GM18858 (cell line): Measurements from ENCODE around the gene GLIPR1.
"Not testable (repeated sequence)": the region's sequence is repeated elsewhere in the genome, so short reads cannot be mapped to it uniquely, and the experiment has no call there.

Source experiments
- ATAC-seq: cut with Tn5 transposase; IDR thresholded peaks from one replicate; pipeline ENCODE4 v1.9.1; 2021; ENCODE audit not compliant: unreplicated experiment

The GLIPR1 gene

DNA sequence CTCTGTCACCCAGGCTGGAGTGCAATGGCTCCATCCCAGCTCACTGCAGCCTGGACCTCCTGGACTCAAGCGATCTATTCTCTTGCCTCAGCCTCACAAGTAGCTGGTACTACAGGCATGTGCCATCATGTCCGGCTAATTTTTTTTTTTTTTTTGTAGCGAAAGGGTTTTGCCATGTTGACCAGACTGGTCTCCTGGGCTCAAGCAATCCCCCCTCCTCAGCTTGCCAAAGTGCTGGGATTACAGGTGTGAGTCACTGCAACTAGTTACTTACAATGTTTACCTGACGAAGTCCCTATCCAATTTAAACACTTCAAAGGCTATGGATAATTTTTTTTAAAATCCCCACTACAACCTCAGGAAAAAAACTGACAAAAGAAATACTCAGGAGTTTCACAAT, 29.1 kb downstream of the GLIPR1 start:
- ATAC-seq = no peak

DNA sequence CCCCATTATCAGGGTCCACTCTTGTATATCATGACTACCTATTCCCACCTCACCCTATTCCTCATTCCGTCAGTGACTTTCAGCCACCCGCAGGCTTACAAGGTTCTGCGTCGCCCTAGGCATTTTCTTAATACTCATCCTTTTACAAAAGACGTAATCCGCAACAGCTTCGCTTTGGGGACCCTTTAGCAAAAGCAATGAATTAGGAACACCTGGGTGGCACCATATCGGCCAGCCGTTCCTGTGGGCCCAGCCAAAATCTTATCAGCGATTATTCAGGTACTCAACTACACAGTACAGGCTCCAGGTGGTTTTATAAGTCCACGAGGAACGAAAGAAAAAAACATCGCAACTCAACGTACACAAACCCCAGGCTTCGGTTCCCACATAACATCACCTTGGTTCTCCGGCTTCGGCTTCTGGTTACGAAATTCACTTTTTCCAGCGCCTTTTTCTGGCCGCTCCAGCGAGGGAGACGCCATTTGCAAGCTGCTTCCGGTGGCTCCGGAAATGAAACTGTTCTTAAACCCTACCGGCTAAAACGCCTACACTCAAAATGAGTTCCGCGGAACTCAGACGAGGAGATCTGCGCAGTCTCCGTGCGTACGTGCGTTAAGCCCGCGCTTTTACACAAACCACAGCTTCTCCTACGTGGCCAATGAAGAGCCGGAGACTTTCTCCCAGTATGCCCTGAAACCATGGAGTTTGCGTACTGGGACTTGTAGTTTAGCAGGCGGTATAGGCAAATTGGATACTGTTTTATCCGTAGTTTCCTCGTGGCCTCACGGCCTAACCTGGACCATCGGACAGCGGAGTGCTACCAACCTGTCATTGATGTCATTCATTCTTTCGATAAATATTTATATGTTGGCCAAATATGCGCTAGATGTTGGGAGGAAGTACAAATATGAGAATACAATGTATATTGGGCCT, 30.8 kb downstream of the GLIPR1 start, which contains the start of gene KRR1:
KRR1 (minus strand) TSS at position 494 of the 933 bp plus-strand sequence; CDS start at position 482, 12 bp downstream.
- ATAC-seq = peak; percentile 92

DNA sequence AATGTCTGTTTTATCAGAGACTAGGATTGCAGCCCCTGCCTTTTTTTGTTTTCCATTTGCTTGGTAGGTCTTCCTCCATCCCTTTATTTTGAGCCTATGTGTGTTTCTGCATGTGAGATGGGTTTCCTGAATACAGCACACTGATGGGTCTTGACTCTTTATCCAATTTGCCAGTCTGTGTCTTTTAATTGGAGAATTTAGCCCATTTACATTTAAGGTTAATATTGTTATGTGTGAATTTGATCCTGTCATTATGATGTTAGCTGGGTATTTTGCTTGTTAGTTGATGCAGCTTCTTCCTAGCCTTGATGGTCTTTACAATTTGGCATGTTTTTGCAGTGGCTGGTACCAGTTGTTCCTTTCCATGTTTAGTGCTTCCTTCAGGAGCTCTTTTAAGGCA, 40.7 kb downstream of the GLIPR1 start:
- not testable (repeated sequence) for ATAC-seq

DNA sequence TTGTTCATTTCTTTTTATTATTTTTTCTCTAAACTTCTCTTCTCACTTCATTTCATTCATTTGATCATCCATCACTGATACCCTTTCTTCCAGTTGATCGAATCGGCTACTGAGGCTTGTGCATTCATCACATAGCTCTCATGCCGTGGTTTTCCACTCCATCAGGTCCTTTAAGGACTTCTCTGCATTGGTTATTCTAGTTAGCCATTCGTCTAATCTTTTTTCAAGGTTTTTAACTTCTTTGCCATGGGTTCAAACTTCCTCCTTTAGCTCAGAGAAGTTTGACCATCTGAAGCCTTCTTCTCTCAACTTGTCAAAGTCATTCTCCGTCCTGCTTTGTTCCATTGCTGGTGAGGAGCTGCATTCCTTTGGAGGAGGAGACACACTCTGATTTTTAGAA, 41.6 kb downstream of the GLIPR1 start:
- not testable (repeated sequence) for ATAC-seq

DNA sequence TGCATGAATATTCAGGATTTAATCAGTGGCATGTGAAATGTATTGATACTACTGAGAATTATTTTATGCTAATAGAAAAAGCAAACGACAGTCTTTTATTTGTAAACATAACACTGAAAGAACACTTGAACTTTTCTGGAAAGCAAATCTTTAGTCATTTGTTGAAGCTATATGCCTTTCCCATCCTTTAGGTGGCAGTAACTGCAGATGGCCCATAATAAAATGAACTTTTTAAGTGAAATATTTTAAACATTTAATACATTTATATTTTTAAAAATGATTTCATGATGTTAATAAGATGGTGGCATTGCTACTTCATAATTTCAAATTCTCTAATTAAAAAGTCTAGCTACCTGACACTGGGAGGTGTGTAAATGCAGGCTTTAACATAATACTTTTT, 44.7 kb downstream of the GLIPR1 start:
- no peak for ATAC-seq

DNA sequence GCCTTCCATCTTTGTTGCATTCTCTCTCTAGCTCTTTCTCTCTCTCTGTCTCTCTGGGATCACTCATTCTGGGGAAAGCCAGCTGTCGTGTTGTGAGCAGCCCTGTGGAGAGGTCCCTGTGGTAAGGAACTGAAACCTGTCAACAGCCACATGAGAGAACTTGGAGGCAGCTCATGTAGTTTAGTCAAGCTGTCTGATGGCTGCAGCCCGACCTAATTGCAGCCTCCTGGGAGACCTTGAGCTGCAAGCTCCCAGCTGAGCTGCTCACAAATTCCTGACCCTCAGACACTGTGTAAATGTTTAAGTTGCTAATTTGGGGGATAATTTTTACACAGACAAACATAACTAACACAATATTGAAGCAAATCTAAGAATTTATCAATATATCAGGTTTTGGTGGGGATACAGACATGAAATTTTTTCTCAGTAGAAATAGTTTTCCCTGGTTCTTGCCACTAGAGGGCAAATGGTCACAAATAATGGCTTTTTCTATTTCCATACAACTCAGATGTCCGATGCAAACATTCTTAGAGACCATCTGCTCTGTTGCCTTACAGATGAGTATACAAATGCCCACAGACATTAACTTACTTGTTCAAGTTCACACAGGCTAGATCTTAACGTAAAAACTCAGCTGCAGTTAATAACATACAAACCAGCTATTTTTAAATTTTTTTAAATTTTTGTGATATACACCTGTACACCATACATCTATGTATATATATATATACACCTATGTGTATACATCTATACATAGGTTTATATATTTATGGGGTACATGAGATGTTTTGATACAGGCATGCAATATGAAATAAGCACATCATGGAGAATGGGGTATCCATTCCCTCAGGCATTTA, 46.3 kb downstream of the GLIPR1 start:
- ATAC-seq = peak; percentile 95

DNA sequence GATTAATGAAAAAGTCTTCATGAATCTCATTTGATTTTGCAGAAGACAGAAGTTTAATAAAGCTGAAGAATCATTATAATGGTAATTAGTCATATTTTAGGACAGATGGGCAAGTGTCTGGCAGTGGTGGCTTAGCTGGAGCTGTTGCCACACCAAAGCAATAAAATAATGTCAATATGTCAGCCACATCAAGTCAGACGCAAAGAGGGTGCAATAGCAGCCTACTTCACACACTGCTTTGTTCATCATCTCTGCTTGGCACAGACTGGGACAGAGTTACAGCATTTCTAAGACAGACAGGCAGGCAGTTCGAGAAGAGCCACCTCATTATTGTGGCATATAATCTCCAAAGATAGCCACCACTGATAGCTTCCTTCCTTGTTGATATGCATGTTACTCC, 47.7 kb downstream of the GLIPR1 start:
- ATAC-seq = no peak

DNA sequence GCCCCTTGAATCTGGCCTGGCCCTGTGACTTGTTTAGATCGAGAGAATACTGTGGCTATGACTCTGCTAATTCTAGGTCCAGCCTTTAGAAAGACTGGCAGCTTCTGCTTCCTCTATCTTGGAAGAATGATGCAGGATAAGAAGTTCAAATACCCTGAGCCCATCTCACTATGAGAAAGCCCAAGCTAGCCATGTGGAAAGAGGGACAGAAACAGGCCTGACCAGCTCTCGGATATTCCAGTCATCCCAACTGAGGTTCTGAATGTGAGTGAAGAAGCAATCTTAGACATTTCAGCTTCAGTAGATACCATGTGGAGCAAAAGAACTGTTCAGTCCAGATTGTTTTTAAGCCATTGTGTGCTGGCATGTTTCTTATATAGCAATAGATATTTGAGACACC, 48.1 kb downstream of the GLIPR1 start:
- no peak for ATAC-seq

DNA sequence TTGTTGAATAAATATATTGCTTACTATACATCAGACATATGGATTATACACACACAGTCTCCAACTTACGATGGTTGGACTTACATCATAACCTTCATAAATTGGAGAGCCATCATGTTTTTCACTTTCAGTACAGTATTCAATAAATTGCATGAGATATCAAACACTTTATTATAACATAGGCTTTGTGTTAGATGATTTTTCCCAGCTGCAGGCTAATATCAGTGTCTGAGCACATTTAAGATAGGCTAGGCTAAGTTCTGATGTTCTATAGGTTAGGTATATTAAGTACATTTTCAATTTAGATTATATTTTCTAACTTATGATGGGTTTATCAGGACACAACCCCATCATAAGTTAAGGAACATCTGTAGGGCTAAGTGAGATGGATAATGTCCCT, 48.8 kb downstream of the GLIPR1 start:
- no peak for ATAC-seq

DNA sequence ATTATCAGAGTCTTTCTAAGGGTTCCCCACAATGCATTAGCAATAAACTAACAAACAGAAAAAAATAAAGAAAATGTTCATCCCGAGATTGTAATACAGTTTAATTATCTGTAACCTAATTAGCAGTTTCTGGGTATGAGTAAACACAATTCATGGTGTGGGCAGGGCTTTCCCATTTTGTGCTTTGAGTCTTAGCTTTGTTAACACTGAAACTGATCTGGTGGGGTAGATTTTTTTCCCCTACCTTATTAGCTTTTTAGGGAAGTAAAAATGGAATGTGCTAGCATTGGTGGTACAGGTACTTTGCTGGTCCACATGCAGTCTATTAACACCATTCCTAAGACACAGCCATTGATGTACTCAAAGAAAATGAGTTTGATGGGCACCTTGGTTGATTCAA, 49.3 kb downstream of the GLIPR1 start:
- ATAC-seq = no peak

DNA sequence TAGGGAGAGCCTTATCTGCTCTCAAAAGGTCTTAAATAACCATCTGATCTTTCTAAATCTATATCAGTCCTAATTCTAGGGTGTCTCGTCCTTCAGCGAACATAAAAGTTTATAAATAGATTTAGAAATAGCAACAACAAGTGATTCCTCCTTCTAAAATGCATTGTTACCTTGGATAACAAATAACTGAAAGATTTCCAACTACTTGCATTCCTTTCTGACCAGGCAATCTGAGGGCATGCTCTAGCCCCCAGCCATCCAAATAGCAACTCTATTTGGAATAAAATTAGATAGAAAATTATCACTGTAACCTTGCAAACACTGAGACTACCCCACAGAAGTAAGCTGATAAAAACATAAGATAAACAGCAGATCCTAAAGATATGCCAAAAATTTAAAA, 52.7 kb downstream of the GLIPR1 start:
- ATAC-seq = no peak

DNA sequence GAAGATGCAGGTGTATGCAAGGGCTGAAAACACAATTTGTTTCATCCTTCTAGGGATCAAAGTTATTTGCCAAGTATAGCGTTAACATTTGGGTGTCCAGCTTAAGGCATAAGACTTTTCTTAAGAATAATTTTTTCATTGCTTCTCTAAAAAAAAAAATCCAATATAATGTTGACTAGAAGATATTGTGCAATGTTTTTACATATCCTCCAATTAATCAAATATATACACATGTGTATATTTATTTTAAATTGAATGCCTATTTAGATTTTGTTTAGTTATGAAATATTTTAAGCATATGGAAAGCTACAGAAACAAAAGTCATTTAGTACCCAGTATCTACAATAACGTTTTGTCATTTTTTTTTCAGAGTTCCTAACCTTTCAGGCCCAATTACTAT, 59.3 kb downstream of the GLIPR1 start:
- no peak for ATAC-seq

DNA sequence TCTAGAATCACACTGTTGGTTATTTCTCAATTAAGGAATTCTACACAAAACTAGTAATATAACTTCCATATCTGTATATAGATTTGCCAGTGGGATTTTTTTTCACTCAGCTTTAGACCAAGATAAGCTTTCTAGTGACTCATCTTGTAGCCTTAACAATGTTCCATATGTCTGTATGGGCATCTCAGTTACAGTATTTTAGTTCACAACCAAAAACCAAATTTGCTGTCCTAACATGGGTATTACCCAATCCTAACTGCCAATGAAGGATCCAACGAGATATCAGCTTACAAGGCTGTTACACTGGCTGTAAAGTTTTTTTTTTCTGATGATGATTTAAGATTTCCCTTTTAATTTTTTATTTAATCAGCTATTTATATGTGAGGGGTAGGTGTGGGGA, 62.4 kb downstream of the GLIPR1 start:
- ATAC-seq = no peak

DNA sequence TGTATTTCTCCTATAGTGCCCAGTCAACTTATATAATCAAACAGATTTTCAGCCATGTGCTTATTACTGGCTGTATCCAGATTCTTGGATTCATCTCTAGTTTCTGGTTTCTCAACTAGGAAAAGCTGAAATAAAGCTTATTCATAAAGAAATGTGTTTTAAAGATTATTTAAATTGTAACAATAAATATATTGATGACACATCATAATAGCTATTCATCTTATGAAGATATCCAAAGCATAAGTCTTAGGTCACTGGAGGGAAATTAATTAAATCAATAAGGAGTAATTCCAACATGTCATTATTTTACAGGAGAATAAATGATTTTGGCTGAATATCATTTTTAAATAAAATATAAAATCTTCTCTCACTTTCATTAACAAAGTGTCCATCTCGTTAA, 63.0 kb downstream of the GLIPR1 start:
- no peak for ATAC-seq

DNA sequence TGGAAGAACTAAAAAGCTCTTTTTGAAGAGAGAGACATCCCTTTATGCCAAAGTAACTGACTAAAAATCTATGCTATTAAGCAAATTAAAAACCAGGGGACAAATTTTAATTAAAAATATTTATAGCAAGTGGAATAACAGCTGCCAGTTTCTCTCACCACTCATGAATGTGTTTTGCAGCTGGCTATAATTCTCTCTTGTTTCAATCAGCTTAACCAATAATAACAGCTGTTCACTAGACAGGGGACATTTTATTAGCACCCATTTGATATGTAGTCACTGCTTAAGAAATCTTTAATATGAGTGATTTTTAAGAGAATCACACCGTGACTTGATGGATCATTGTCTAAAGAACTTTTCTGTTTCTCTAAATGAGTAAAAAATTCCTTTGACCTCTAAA, 65.1 kb downstream of the GLIPR1 start:
- no peak for ATAC-seq

DNA sequence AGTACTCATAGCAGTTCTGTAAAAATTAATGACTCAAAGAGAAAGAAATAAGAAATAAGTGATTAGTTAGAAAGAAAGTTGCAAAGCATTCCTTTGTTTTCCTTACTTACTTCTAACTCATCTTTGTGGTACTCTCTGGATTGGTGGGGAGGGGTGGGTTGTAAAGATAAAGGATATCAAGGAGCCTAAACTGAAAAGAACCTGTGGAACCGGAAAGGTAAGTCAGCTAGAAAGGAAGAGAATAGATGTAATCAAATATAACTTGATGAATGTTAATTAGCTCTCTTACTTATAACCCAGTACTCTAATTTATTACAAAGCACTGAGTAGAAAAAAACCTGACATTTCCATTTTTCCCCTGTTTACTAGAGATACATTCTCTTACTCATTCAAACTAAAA, 68.3 kb downstream of the GLIPR1 start:
- ATAC-seq = no peak

DNA sequence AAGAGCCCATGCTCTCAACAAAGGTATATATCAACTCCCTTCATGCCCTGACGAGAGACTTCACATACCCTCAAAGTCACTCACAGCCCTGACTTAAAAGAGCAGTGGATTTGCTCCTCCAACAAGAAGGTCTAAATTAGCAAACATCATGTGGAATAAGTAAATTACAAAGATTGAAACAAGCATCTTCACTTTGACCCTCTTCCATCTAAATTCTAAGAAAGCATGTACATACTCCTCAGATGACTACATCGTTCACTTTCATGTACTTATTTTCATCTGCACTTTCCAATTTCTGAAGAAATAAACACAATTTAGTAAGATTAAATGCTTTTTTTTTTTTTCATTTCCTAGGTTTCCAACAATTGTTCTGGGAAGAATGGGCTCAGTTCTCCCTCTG, 69.4 kb downstream of the GLIPR1 start:
- no peak for ATAC-seq

DNA sequence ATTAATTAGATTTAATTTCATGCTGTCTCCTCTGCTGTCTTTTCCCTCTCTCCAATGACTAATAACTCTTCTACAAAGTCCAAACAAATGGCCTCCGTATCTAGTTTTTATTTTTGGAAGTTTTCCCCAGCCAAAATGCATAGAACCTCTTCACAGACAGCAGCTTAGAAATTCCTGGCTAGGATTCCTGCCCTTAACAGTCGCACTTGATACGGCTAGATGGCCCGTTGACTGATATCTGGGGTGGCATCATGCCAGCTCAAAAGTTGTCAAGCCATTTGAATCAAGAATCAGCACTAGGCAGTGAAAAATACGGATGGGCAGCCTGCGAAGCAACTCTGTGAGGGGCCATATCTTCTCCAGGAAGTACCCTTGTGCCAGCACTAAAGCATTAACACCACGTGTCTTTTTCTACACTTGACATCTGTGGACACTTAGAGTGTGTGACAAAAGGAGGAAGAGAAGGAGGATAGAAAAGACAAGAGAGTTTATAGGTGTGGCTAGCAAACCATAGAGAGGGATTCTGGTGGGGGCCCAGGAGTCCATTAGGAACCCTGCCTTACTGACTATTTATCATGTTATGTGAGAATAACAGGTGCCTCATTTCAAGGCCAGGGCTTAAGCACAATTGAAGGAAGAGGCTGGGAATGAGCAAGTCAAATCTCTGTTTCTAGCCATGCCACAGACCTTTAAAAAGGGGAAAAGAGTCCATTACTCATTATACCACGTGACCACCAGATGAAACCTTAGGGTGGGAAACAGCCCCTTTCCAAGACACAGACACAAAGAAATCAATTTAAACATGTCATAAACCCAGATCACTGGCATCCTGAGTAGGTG, 70.1 kb downstream of the GLIPR1 start:
- no peak for ATAC-seq

DNA sequence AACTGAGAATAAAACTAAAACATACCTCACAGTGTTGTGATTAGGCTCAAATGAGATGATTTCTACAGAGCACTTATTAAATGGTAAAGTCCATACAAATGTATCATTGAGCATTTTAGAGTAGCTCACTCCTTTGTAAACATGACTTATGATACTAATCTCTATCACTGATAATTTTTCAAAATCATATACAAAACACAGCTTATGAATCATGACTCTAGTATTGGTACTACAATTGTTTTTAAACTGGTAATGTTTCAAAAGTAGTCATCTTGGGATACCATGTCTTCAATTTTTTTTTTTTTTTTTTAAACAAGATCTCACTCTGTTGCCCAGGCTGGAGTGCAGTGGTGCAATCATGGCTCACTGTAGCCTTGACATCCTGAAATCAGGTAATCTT, 70.9 kb downstream of the GLIPR1 start:
- ATAC-seq = no peak

DNA sequence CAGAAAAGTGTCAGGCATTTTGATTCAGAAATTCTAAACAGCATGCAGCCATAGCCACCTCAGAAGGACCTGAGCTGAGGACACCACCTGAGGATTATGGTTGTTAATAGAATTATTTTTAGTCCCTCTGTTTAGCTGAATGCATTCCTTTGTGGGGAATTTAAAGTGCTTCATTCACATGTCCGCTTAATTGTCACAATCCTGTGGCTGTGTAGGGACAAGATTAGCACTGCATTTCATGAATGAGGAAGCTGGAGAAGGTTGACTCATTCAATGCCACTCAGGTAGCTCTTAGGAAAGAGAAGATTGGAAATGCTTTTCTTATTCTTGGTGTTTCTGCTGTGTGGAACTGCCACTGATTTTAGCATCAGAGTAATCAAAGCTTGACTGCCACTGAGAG, 72.8 kb downstream of the GLIPR1 start:
- no peak for ATAC-seq
